ENCODE data around the gene STX4. TPM values are rescaled to one million over a fixed set of nuclear protein-coding genes. Genes with fewer than 3 reads are reported as not detected.

STX4 gene
- total RNA-seq, 1 experiment from 2014 or later = 65.2 TPM

DNA sequence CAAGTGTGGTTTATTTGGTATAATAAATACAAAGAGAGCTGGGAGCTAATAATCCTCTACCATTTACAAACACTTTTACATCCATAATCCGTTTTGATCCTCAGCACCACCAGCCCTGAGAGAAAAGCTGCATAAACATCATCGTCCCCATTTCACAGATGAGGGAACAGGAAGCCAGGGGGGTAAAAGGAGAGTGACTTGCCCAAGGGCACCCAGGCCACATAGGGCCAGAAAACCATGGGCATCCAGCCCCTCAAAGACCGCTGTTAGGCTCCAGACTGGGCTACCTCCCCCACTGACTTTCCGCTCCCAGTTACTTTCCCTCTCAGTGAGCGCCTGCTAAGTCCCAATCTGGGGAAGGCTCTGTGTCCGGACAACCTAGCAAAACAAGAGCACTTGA lies 29.6 kb upstream of the STX4 start:
- in situ Hi-C loops (cut with HindIII; ENCODE audit: low pct_unique_long_range_greater_than_20kb, low sequenced_read_pairs) = no loop called here
- intact Hi-C loops (cut with micrococcal nuclease; ENCODE audit: unreplicated experiment) = no loop called here
- Histone ChIP-seq H3K4me3 (ENCODE audit: low read depth in 2 of 2, low read length in 2 of 2) (no peak overlapping the region), H3K36me3 (ENCODE audit: control insufficient read depth, insufficient read depth, low read length) (no peaks in the 10 kb centered on the region), H3K9me3 (ENCODE audit: control insufficient read depth, insufficient read depth, low read depth, low read length) (no peaks in the 10 kb centered on the region), H3K27ac (ENCODE audit: low read length) (no peak overlapping the region), H3K4me1 (ENCODE audit: control insufficient read depth, insufficient read depth, low read length) (peaks cover 14% of the 10 kb centered on the region), H3K27me3 (ENCODE audit: control insufficient read depth, insufficient read depth, low read length) (no peaks in the 10 kb centered on the region)
- TF ChIP-seq, protein P1, sequence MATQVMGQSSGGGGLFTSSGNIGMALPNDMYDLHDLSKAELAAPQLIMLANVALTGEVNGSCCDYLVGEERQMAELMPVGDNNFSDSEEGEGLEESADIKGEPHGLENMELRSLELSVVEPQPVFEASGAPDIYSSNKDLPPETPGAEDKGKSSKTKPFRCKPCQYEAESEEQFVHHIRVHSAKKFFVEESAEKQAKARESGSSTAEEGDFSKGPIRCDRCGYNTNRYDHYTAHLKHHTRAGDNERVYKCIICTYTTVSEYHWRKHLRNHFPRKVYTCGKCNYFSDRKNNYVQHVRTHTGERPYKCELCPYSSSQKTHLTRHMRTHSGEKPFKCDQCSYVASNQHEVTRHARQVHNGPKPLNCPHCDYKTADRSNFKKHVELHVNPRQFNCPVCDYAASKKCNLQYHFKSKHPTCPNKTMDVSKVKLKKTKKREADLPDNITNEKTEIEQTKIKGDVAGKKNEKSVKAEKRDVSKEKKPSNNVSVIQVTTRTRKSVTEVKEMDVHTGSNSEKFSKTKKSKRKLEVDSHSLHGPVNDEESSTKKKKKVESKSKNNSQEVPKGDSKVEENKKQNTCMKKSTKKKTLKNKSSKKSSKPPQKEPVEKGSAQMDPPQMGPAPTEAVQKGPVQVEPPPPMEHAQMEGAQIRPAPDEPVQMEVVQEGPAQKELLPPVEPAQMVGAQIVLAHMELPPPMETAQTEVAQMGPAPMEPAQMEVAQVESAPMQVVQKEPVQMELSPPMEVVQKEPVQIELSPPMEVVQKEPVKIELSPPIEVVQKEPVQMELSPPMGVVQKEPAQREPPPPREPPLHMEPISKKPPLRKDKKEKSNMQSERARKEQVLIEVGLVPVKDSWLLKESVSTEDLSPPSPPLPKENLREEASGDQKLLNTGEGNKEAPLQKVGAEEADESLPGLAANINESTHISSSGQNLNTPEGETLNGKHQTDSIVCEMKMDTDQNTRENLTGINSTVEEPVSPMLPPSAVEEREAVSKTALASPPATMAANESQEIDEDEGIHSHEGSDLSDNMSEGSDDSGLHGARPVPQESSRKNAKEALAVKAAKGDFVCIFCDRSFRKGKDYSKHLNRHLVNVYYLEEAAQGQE (IDR thresholded peaks at IDR 0.05; ENCODE audit: insufficient read depth in 1 of 2, low read depth in 2 of 2, low read length in 1 of 2) = no peak
- TF ChIP-seq, protein P2, sequence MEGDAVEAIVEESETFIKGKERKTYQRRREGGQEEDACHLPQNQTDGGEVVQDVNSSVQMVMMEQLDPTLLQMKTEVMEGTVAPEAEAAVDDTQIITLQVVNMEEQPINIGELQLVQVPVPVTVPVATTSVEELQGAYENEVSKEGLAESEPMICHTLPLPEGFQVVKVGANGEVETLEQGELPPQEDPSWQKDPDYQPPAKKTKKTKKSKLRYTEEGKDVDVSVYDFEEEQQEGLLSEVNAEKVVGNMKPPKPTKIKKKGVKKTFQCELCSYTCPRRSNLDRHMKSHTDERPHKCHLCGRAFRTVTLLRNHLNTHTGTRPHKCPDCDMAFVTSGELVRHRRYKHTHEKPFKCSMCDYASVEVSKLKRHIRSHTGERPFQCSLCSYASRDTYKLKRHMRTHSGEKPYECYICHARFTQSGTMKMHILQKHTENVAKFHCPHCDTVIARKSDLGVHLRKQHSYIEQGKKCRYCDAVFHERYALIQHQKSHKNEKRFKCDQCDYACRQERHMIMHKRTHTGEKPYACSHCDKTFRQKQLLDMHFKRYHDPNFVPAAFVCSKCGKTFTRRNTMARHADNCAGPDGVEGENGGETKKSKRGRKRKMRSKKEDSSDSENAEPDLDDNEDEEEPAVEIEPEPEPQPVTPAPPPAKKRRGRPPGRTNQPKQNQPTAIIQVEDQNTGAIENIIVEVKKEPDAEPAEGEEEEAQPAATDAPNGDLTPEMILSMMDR (IDR thresholded peaks at IDR 0.05) = no peak
- TF ChIP-seq TCF7L2 (IDR thresholded peaks at IDR 0.05; ENCODE audit: low read depth, low read length) = no peak
- TF ChIP-seq SIN3A (IDR thresholded peaks at IDR 0.05; ENCODE audit: borderline replicate concordance, insufficient read depth, low read depth, low read length) = no peak
- TF ChIP-seq POLR2AphosphoS5 (IDR thresholded peaks at IDR 0.05; ENCODE audit: low read depth, low read length) = no peak
- ChIA-PET CTCF (interaction anchor here (0.6 kb wide), 1 partner anchor 10 kb away, joined by 6 read pairs; no protein-coding TSS in a partner anchor), POLR2A (no interaction called here)
- ATAC-seq (no peak), DNase-seq (ENCODE audit: low read depth, low spot score) (no peak)
- no TSS peak for BruUV-seq (replicated peaks)

DNA sequence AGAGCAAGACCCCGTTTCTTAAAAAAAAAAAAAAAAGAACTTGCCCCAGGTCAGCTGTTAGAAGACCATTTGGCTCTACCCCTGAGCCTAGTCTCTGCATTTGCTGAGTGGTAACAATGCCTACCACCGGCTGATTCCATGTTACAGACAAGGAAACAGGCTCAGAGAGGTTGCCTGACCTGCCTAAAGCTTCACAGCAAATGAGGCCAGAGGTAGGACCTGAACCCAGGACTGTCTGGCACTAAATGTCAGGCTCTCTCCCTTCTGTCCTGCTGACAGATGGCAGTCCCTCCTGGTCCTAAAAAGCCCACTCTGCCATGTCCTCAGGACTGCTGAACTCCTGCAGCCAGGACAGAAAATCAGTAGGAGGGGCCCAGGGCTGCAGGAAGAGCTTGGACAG lies 28.7 kb upstream of the STX4 start:
- Histone ChIP-seq H3K36me3 (ENCODE audit: control insufficient read depth, insufficient read depth, low read length) (no peaks in the 10 kb centered on the region), H3K27me3 (ENCODE audit: control insufficient read depth, insufficient read depth, low read length) (no peaks in the 10 kb centered on the region), H3K9me3 (ENCODE audit: control insufficient read depth, insufficient read depth, low read depth, low read length) (no peaks in the 10 kb centered on the region), H3K27ac (ENCODE audit: low read length) (no peak overlapping the region), H3K4me3 (ENCODE audit: low read depth in 2 of 2, low read length in 2 of 2) (no peak overlapping the region), H3K4me1 (ENCODE audit: control insufficient read depth, insufficient read depth, low read length) (peaks cover 6% of the 10 kb centered on the region; the same call in 1 of the 2 replicates)
- TF ChIP-seq POLR2AphosphoS5 (IDR thresholded peaks at IDR 0.05; ENCODE audit: low read depth, low read length) (no peak), SIN3A (IDR thresholded peaks at IDR 0.05; ENCODE audit: borderline replicate concordance, insufficient read depth, low read depth, low read length) (no peak), TCF7L2 (IDR thresholded peaks at IDR 0.05; ENCODE audit: low read depth, low read length) (no peak)
- TF ChIP-seq, protein P2 (IDR thresholded peaks at IDR 0.05) = no peak
- TF ChIP-seq, protein P1 (IDR thresholded peaks at IDR 0.05; ENCODE audit: insufficient read depth in 1 of 2, low read depth in 2 of 2, low read length in 1 of 2) = no peak
- ATAC-seq (no peak), DNase-seq (ENCODE audit: low read depth, low spot score) (no peak)
- in situ Hi-C loops (cut with HindIII; ENCODE audit: low pct_unique_long_range_greater_than_20kb, low sequenced_read_pairs) = no loop called here
- CTCF ChIA-PET = interaction anchor here (0.6 kb wide), 1 partner anchor 11 kb away, joined by 6 read pairs; no protein-coding TSS in a partner anchor
- BruUV-seq (replicated peaks) = no TSS peak
- intact Hi-C loops (cut with micrococcal nuclease; ENCODE audit: unreplicated experiment) = no loop called here
- POLR2A ChIA-PET = no interaction called here

Data from Panc1 (cell line).